ENCODE results near the gene CLDND2. TPM values are rescaled to one million over a fixed set of nuclear protein-coding genes. Genes with fewer than 3 reads are reported as not detected.

CLDND2 gene
- total RNA-seq, 1 experiment from 2014 or later = not detected

- peaks cover 10% of the 10 kb centered on the region for H3K4me1 ChIP-seq (replicated peaks)
- no peaks in the 10 kb centered on the region for H3K27me3 ChIP-seq (replicated peaks)
- no peak overlapping the region for H3K27ac ChIP-seq
- no peak overlapping the region for H3K4me3 ChIP-seq
- H3K9me3 ChIP-seq (replicated peaks) = no peaks in the 10 kb centered on the region
- H3K36me3 ChIP-seq = peaks cover 3% of the 10 kb centered on the region
- no peak for DNase-seq (ENCODE audit: low read depth in 1 of 2, low spot score in 2 of 2)
Measured at GRCh38 chr19:51372021-51372648, 3.3 kb upstream of the CLDND2 start.

GRCh38 chr19:51371186-51371690 lies 2.4 kb upstream of the CLDND2 start:
- H3K27ac ChIP-seq = no peak overlapping the region
- H3K4me1 ChIP-seq (replicated peaks) = peaks cover 16% of the 10 kb centered on the region
- H3K27me3 ChIP-seq (replicated peaks) = no peaks in the 10 kb centered on the region
- peaks cover 3% of the 10 kb centered on the region for H3K36me3 ChIP-seq
- H3K4me3 ChIP-seq = no peak overlapping the region
- no peaks in the 10 kb centered on the region for H3K9me3 ChIP-seq (replicated peaks)
- DNase-seq (ENCODE audit: low read depth in 1 of 2, low spot score in 2 of 2) = no peak

GRCh38 chr19:51370230-51370629 lies 1.4 kb upstream of the CLDND2 start:
- Histone ChIP-seq H3K27me3 (replicated peaks) (no peaks in the 10 kb centered on the region), H3K4me3 (no peak overlapping the region), H3K9me3 (replicated peaks) (no peaks in the 10 kb centered on the region), H3K4me1 (replicated peaks) (peaks cover 24% of the 10 kb centered on the region), H3K27ac (no peak overlapping the region), H3K36me3 (peaks cover 3% of the 10 kb centered on the region)
- DNase-seq (ENCODE audit: low read depth in 1 of 2, low spot score in 2 of 2) = no peak

DNA sequence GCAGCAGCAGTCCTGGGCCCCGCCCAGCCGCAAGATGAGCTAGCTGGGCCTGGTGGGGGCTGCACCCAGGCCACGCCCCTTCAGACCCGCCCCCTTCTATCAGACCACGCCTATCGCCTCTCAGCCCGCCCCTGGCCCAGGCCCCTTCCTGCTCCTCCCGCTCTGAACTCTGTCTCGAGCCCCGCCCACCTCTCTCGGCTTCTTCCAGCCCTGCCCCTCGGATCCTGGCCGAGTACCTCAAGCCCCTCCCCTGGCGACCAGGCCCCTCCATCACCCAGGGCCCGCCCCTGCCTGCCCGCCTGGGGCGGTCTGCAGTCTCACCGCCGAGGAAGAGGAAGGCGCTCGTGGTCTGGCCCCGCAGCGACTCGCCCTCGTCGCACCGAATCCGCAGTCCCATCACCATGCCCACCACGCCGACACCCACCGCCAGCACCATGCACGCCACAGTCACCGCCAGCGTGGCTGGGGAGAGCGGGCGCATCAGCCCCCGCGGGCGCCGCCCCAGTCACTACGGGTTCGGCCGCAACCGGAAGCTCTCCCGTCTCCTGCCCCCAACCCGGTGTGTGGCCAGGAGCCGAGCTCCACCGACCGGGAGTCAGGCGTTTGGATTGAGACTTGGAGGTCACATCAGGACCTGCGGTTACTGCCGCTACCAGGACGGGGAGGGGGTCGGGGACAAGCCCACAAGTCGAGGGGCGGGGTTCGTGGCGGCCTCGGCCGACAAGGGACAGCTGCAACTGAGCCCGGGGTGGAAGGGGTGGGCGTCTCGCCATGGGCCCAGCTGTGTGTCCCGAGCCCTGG lies 1.0 kb downstream of the CLDND2 start:
- Histone ChIP-seq H3K9me3 (replicated peaks) (no peaks in the 10 kb centered on the region), H3K27me3 (replicated peaks) (no peaks in the 10 kb centered on the region), H3K4me1 (replicated peaks) (peaks cover 48% of the 10 kb centered on the region), H3K36me3 (peaks cover 3% of the 10 kb centered on the region), H3K4me3 (peak overlapping the region; percentile 67), H3K27ac (peak overlapping the region; percentile 60)
- DNase-seq (ENCODE audit: low read depth in 1 of 2, low spot score in 2 of 2) = peak; percentile 99 to 100

DNA sequence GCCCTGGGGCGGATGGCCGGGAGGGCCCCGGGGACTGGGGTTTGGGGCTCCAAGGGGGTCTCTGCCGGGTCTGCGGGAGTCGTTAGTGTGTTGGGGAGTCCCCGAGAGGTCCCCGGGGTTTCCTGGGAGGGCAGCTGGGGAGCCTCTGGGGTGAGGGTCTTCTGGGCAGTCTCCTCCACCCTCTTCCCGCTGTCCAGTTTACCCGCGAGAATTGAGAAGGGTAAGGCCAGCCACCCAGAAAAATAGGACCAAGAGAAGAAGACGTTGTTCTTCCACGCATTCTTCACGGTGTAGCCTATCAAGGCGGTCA lies 1.6 kb downstream of the CLDND2 start:
- H3K9me3 ChIP-seq (replicated peaks) = no peaks in the 10 kb centered on the region
- peak overlapping the region; percentile 48 for H3K27ac ChIP-seq
- DNase-seq (ENCODE audit: low read depth in 1 of 2, low spot score in 2 of 2) = no peak
- peaks cover 53% of the 10 kb centered on the region for H3K4me1 ChIP-seq (replicated peaks)
- H3K4me3 ChIP-seq = peak overlapping the region; percentile 67
- peaks cover 3% of the 10 kb centered on the region for H3K36me3 ChIP-seq
- H3K27me3 ChIP-seq (replicated peaks) = no peaks in the 10 kb centered on the region

DNA sequence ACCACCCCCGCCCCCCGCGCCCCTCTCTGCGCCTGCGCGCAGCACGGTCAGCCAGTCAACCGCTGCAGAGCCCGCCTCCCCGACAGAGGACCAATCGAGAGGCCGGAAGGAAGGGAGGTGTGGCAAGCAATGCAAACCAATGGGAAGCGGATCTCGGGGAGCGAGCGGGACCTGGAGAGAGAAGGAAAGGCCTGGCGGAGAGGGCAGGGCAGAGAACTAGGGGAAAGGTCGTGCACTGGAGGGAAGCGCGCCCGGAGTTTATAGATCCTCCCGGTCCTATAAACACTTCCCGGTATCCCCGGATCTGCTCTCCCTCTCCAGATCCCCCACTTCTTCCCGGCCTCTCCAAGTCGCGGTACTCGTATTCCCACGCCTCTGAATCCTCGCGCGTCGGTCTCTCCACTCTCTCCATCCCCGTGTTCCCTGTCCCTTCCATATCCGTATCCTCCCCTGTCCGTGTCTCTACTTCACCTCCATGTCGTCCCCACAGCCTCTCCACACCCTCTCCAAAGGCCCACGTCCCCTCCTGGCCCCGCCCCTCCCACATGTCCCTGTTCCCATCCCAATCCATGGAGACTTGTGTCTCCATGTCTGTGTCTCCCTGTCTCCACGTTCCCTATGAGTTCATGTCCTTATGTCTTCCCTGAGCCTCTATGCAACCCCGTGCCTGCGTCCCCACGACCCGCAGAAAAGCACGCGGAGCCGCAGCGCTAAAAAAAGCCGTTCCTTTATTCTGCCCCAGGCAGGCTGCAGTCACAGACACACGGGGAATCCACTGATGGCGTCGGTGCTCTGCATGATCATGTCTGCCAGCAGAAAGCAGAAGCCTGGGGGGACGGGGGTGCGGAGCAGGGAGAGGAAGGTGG lies 2.2 kb downstream of the CLDND2 start:
- Histone ChIP-seq H3K27ac (peak overlapping the region; percentile 48), H3K9me3 (replicated peaks) (no peaks in the 10 kb centered on the region), H3K4me1 (replicated peaks) (peaks cover 53% of the 10 kb centered on the region), H3K36me3 (peaks cover 3% of the 10 kb centered on the region), H3K27me3 (replicated peaks) (no peaks in the 10 kb centered on the region), H3K4me3 (peak overlapping the region; percentile 67)
- DNase-seq (ENCODE audit: low read depth in 1 of 2, low spot score in 2 of 2) = peak; percentile 92 to 99

- DNase-seq (ENCODE audit: low read depth in 1 of 2, low spot score in 2 of 2) = no peak
- Histone ChIP-seq H3K9me3 (replicated peaks) (no peaks in the 10 kb centered on the region), H3K36me3 (peaks cover 3% of the 10 kb centered on the region), H3K4me1 (replicated peaks) (peaks cover 53% of the 10 kb centered on the region), H3K4me3 (peak within 1 kb of the TSS; percentile 67), H3K27me3 (replicated peaks) (no peaks in the 10 kb centered on the region), H3K27ac (peak within 1 kb of the TSS; percentile 53)
Measured at GRCh38 chr19:51365965-51366388, 2.8 kb downstream of the CLDND2 start, which contains the start of gene ETFB. Gene ETFB (minus strand): TSS chr19:51366388. CDS start chr19:51366326, 62 bp downstream.

GRCh38 chr19:51365211-51365964 lies 3.4 kb downstream of the CLDND2 start:
- Histone ChIP-seq H3K27ac (peak overlapping the region; percentile 53), H3K4me3 (peak overlapping the region; percentile 67)

GRCh38 chr19:51364200-51365106 lies 4.3 kb downstream of the CLDND2 start:
- H3K4me1 ChIP-seq (replicated peaks) = peaks cover 53% of the 10 kb centered on the region
- no peak overlapping the region for H3K27ac ChIP-seq
- H3K36me3 ChIP-seq = peaks cover 3% of the 10 kb centered on the region
- H3K9me3 ChIP-seq (replicated peaks) = no peaks in the 10 kb centered on the region
- H3K27me3 ChIP-seq (replicated peaks) = no peaks in the 10 kb centered on the region
- DNase-seq (ENCODE audit: low read depth in 1 of 2, low spot score in 2 of 2) = no peak
- H3K4me3 ChIP-seq = no peak overlapping the region

More at GRCh38 chr19:51365211-51365964, 3.4 kb downstream of the CLDND2 start:
- Histone ChIP-seq H3K4me1 (replicated peaks) (peaks cover 53% of the 10 kb centered on the region), H3K36me3 (peaks cover 3% of the 10 kb centered on the region), H3K9me3 (replicated peaks) (no peaks in the 10 kb centered on the region), H3K27me3 (replicated peaks) (no peaks in the 10 kb centered on the region)
- DNase-seq (ENCODE audit: low read depth in 1 of 2, low spot score in 2 of 2) = peak in 1 of 2 experiments; percentile 52

DNA sequence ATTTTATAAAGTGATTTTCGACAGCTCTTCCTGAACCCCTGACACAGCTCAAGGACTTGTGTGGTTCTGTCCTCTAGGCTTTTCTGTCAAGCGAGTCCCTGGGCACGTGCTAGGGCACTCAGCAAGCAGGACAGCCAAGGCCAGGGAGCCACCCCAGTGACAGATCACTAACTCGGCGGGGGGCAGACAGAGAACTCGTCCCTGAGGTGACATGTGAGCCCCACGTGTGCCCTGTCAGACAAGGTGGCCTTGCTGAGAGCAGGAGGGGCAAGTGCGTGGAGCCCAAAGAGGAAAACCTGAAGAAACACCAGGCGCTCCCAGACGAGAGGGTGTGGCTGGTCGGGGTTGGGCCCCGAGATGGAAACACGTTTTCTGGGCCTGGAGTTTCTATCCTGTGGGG lies 7.6 kb downstream of the CLDND2 start:
- H3K27me3 ChIP-seq (replicated peaks) = no peaks in the 10 kb centered on the region
- H3K4me3 ChIP-seq = no peak overlapping the region
- peaks cover 37% of the 10 kb centered on the region for H3K4me1 ChIP-seq (replicated peaks)
- H3K27ac ChIP-seq = no peak overlapping the region
- no peaks in the 10 kb centered on the region for H3K9me3 ChIP-seq (replicated peaks)
- H3K36me3 ChIP-seq = no peaks in the 10 kb centered on the region
- DNase-seq (ENCODE audit: low read depth in 1 of 2, low spot score in 2 of 2) = no peak

- Histone ChIP-seq H3K27ac (no peak overlapping the region), H3K36me3 (no peaks in the 10 kb centered on the region), H3K4me3 (no peak overlapping the region), H3K4me1 (replicated peaks) (peaks cover 28% of the 10 kb centered on the region), H3K27me3 (replicated peaks) (no peaks in the 10 kb centered on the region), H3K9me3 (replicated peaks) (no peaks in the 10 kb centered on the region)
- DNase-seq (ENCODE audit: low read depth in 1 of 2, low spot score in 2 of 2) = no peak
Measured at GRCh38 chr19:51359294-51359693, 9.5 kb downstream of the CLDND2 start.

- H3K9me3 ChIP-seq (replicated peaks) = no peaks in the 10 kb centered on the region
- H3K36me3 ChIP-seq = no peaks in the 10 kb centered on the region
- no peak overlapping the region for H3K27ac ChIP-seq
- H3K27me3 ChIP-seq (replicated peaks) = no peaks in the 10 kb centered on the region
- DNase-seq (ENCODE audit: low read depth in 1 of 2, low spot score in 2 of 2) = no peak
- peaks cover 19% of the 10 kb centered on the region for H3K4me1 ChIP-seq (replicated peaks)
- H3K4me3 ChIP-seq = no peak overlapping the region
Measured at GRCh38 chr19:51357952-51358351, 10.9 kb downstream of the CLDND2 start.
